ENCODE results near the gene LSM6.

LSM6 gene

GRCh38 chr4:146165840-146166239 is 9.7 kb upstream of the LSM6 start:
- Histone ChIP-seq H3K36me3 (ENCODE audit: insufficient read depth, low read length) (no peaks in the 10 kb centered on the region), H3K4me1 (ENCODE audit: insufficient read depth, low read length) (no peaks in the 10 kb centered on the region)

DNA sequence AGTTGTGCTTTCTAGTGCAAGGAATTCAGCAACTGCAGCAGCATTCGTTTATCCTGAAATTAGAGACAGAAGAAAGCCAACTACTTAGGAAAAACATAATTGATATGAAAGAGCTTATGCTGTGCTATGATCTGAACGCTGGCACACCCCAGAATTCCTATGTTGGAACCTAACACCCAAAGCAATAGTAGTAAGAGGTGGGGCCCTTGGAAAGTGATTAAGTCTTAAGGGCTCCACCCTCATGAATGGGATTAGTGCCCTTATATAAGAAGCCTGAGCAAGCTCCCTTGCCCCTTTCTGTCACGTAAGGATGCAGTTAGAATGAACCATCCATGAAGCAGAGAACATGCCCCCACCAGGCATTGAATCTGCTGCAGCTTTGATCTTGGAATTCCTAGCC is 5.4 kb upstream of the LSM6 start:
- H3K9me3 ChIP-seq (ENCODE audit: control insufficient read depth, insufficient read depth, low read length): no peaks in the 10 kb centered on the region
- H3K4me1 ChIP-seq (ENCODE audit: insufficient read depth, low read length): no peaks in the 10 kb centered on the region; the same call in 1 of the 2 replicates
- H3K36me3 ChIP-seq (ENCODE audit: insufficient read depth, low read length): no peaks in the 10 kb centered on the region
- H3K9ac ChIP-seq (ENCODE audit: low read depth, low read length): no peak overlapping the region

More at GRCh38 chr4:146165840-146166239, 9.7 kb upstream of the LSM6 start:
- Histone ChIP-seq H3K9ac (ENCODE audit: low read depth, low read length) (no peak overlapping the region), H3K9me3 (ENCODE audit: control insufficient read depth, insufficient read depth, low read length) (peaks cover 6% of the 10 kb centered on the region)

- no peaks in the 10 kb centered on the region for H3K9me3 ChIP-seq (ENCODE audit: control insufficient read depth, insufficient read depth, low read length)
- H3K36me3 ChIP-seq (ENCODE audit: insufficient read depth, low read length): no peaks in the 10 kb centered on the region
- peaks cover 11% of the 10 kb centered on the region; the same call in 1 of the 2 replicates for H3K4me1 ChIP-seq (ENCODE audit: insufficient read depth, low read length)
- H3K9ac ChIP-seq (ENCODE audit: low read depth, low read length): peak overlapping the region; percentile 93; the same call in 1 of the 2 replicates
Observed at GRCh38 chr4:146176891-146177290, 1.4 kb downstream of the LSM6 start.

DNA sequence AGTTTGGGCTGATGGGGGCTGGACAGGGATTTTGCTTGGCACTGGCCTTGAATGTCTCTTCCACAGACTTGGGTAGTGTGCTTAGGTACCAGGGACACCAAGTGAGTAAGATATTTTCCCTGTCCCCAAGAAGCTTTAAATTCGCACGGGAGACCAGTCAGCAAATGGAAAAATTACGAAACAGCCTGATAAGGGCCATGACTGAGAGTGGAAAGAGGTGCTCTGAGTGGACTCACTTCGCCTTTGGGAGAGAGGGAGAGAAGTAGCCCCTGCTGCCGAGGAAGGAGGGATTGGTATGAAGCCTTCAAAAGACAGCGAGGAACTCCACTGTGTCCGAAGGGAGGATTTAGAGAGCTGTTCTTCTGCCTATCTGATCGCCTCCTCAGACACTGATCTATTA is 2.6 kb downstream of the LSM6 start:
- Histone ChIP-seq H3K36me3 (ENCODE audit: insufficient read depth, low read length) (no peaks in the 10 kb centered on the region; the same call in 1 of the 2 replicates), H3K4me1 (ENCODE audit: insufficient read depth, low read length) (peaks cover 11% of the 10 kb centered on the region; the same call in 1 of the 2 replicates), H3K9me3 (ENCODE audit: control insufficient read depth, insufficient read depth, low read length) (no peaks in the 10 kb centered on the region), H3K9ac (ENCODE audit: low read depth, low read length) (no peak overlapping the region)

- Histone ChIP-seq H3K9ac (ENCODE audit: low read depth, low read length) (no peak overlapping the region), H3K36me3 (ENCODE audit: insufficient read depth, low read length) (no peaks in the 10 kb centered on the region; the same call in 1 of the 2 replicates), H3K9me3 (ENCODE audit: control insufficient read depth, insufficient read depth, low read length) (no peaks in the 10 kb centered on the region), H3K4me1 (ENCODE audit: insufficient read depth, low read length) (peaks cover 11% of the 10 kb centered on the region; the same call in 1 of the 2 replicates)
Observed at GRCh38 chr4:146179784-146180370, 4.4 kb downstream of the LSM6 start.

GRCh38 chr4:146182443-146182842 is 6.9 kb downstream of the LSM6 start:
- no peaks in the 10 kb centered on the region for H3K9me3 ChIP-seq (ENCODE audit: control insufficient read depth, insufficient read depth, low read length)
- H3K36me3 ChIP-seq (ENCODE audit: insufficient read depth, low read length): no peaks in the 10 kb centered on the region; the same call in none of the 2 replicates
- H3K9ac ChIP-seq (ENCODE audit: low read depth, low read length): no peak overlapping the region
- H3K4me1 ChIP-seq (ENCODE audit: insufficient read depth, low read length): peaks cover 11% of the 10 kb centered on the region; the same call in 1 of the 2 replicates

GRCh38 chr4:146183209-146183608 is 7.7 kb downstream of the LSM6 start:
- no peaks in the 10 kb centered on the region for H3K9me3 ChIP-seq (ENCODE audit: control insufficient read depth, insufficient read depth, low read length)
- no peak overlapping the region for H3K9ac ChIP-seq (ENCODE audit: low read depth, low read length)
- no peaks in the 10 kb centered on the region; the same call in none of the 2 replicates for H3K36me3 ChIP-seq (ENCODE audit: insufficient read depth, low read length)
- peaks cover 11% of the 10 kb centered on the region; the same call in 1 of the 2 replicates for H3K4me1 ChIP-seq (ENCODE audit: insufficient read depth, low read length)

DNA sequence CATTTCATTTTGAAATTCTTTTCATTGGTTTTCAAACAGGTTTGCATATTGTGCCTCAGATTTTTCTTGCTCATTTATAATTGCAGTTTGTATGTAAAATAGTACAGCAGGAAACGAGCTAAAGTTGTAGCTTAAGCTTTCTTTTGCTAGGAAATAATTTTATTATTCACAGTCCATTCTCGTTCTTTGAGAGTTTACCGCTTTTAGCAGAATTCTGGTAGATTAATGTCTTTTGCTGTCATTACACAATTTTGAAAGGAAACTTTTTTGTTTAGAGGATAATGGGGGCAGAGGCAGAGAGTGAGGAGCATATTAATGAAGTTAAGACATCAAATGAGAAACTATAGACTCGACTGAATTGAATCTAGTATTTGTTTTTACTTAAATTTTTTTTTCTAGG is 10.5 kb downstream of the LSM6 start:
- Histone ChIP-seq H3K36me3 (ENCODE audit: insufficient read depth, low read length) (peaks cover 13% of the 10 kb centered on the region), H3K9me3 (ENCODE audit: control insufficient read depth, insufficient read depth, low read length) (no peaks in the 10 kb centered on the region), H3K4me1 (ENCODE audit: insufficient read depth, low read length) (no peaks in the 10 kb centered on the region), H3K9ac (ENCODE audit: low read depth, low read length) (no peak overlapping the region)

- Histone ChIP-seq H3K9ac (ENCODE audit: low read depth, low read length) (no peak overlapping the region), H3K36me3 (ENCODE audit: insufficient read depth, low read length) (peaks cover 13% of the 10 kb centered on the region), H3K4me1 (ENCODE audit: insufficient read depth, low read length) (no peaks in the 10 kb centered on the region), H3K9me3 (ENCODE audit: control insufficient read depth, insufficient read depth, low read length) (no peaks in the 10 kb centered on the region)
Observed at GRCh38 chr4:146186596-146186995, 11.1 kb downstream of the LSM6 start.

- Histone ChIP-seq H3K9me3 (ENCODE audit: control insufficient read depth, insufficient read depth, low read length) (no peaks in the 10 kb centered on the region), H3K36me3 (ENCODE audit: insufficient read depth, low read length) (peaks cover 13% of the 10 kb centered on the region), H3K4me1 (ENCODE audit: insufficient read depth, low read length) (no peaks in the 10 kb centered on the region), H3K9ac (ENCODE audit: low read depth, low read length) (no peak overlapping the region)
Observed at GRCh38 chr4:146190456-146190855, 14.9 kb downstream of the LSM6 start.

DNA sequence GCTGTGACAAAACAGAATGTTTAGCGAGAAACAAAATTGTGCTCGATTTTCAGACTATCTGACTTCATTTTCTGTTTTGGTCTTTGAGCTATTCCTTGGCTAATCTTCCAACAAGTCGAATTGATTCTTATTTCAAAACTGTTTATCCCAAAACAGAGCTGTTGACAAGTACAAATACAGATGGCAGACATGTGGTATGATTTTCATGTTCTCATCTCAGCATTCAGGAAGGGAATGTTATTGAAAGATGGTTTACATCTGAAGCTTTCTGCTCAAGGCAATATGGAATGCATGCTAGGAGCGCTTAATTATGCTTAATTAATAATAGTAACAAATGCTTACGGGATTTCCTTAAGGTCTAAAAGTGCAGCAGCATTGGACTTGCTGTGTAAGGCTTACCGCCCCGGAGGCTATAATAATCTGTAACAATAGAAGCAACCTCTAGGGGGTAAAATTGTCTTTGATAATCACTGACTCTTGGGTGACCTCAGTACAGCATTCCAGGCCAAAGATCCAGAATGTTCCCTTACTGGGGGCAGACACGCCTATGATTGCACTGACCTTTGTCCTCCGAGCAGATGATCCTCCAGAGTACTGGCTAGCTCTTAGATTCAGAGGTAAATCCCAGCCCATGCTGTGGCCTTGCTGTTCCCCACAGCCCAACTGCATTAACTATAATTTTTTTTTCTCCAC is 16.4 kb downstream of the LSM6 start:
- H3K9ac ChIP-seq (ENCODE audit: low read depth, low read length): no peak overlapping the region
- no peaks in the 10 kb centered on the region for H3K4me1 ChIP-seq (ENCODE audit: insufficient read depth, low read length)
- no peaks in the 10 kb centered on the region for H3K9me3 ChIP-seq (ENCODE audit: control insufficient read depth, insufficient read depth, low read length)
- H3K36me3 ChIP-seq (ENCODE audit: insufficient read depth, low read length): peaks cover 13% of the 10 kb centered on the region

GRCh38 chr4:146193628-146194027 is 18.1 kb downstream of the LSM6 start:
- Histone ChIP-seq H3K9me3 (ENCODE audit: control insufficient read depth, insufficient read depth, low read length) (no peaks in the 10 kb centered on the region), H3K9ac (ENCODE audit: low read depth, low read length) (no peak overlapping the region), H3K4me1 (ENCODE audit: insufficient read depth, low read length) (no peaks in the 10 kb centered on the region), H3K36me3 (ENCODE audit: insufficient read depth, low read length) (peaks cover 10% of the 10 kb centered on the region; the same call in 1 of the 2 replicates)

DNA sequence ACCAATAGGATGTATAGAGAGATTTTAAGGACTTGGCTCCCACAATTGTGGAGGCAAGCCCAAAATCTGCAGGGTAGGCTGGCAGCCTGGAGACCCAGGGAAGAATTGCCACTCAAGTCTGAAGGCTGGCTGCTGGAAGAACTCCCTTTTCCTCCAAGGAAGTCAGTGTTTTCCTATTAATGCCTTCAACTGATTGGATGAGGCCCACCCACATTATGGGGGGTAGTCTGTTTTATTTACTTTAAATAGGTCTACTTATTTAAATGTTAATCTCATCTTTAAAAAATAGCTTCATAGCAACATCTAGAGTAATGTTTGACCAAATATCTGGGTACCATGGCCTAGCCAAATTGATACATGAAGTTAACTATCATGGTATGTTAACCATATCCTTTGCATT is 18.7 kb downstream of the LSM6 start:
- H3K4me1 ChIP-seq (ENCODE audit: insufficient read depth, low read length): no peaks in the 10 kb centered on the region
- H3K9ac ChIP-seq (ENCODE audit: low read depth, low read length): no peak overlapping the region
- H3K9me3 ChIP-seq (ENCODE audit: control insufficient read depth, insufficient read depth, low read length): no peaks in the 10 kb centered on the region
- H3K36me3 ChIP-seq (ENCODE audit: insufficient read depth, low read length): peaks cover 6% of the 10 kb centered on the region; the same call in 1 of the 2 replicates

GRCh38 chr4:146202665-146203064 is 27.1 kb downstream of the LSM6 start:
- Histone ChIP-seq H3K9ac (ENCODE audit: low read depth, low read length) (no peak overlapping the region), H3K36me3 (ENCODE audit: insufficient read depth, low read length) (no peaks in the 10 kb centered on the region), H3K9me3 (ENCODE audit: control insufficient read depth, insufficient read depth, low read length) (no peaks in the 10 kb centered on the region), H3K4me1 (ENCODE audit: insufficient read depth, low read length) (no peaks in the 10 kb centered on the region)

DNA sequence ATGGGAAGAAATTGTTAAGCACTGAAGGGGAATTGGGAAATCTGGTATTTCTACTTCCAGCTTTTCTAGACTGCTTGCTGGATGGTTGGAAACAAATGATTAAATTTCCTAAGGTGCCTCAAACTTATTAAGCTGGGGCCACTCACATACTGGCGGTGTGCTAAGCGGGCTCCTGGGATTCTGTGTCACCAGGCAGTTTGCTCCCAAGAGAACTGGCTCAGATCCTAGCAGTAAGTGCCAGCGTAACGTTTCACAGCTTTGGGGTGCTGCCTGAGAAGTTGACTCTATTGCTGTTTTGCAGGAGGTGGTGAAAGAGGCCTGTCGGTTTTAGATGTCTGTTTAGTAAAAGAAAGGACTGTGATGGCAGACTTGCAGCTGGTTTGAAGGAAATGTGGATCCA is 31.9 kb downstream of the LSM6 start:
- Histone ChIP-seq H3K9ac (ENCODE audit: low read depth, low read length) (no peak overlapping the region), H3K9me3 (ENCODE audit: control insufficient read depth, insufficient read depth, low read length) (no peaks in the 10 kb centered on the region), H3K36me3 (ENCODE audit: insufficient read depth, low read length) (no peaks in the 10 kb centered on the region), H3K4me1 (ENCODE audit: insufficient read depth, low read length) (no peaks in the 10 kb centered on the region)

All from ES-I3 (cell line).